HG02870 (cell line): ENCODE measurements around the gene ARHGEF9.
A peak's percentile ranks its signal among the peaks of the same experiment; 100 is the strongest.
"Not testable (repeated sequence)": the region's sequence is repeated elsewhere in the genome, so short reads cannot be mapped to it uniquely, and the experiment has no call there.

ENCODE experiments used
- ATAC-seq: cut with Tn5 transposase; IDR thresholded peaks from one replicate; pipeline ENCODE4 v1.9.1; 2021; ENCODE audit warnings: mild to moderate bottlenecking, moderate library complexity; ENCODE audit not compliant: unreplicated experiment

ARHGEF9 gene

GRCh38 chrX:63784902-63785707 lies at the start of gene ARHGEF9:
ARHGEF9 (minus strand) TSS chrX:63785214; CDS start chrX:63785145, 69 bp downstream.
- ATAC-seq: no peak

- ATAC-seq: not testable (repeated sequence)
These were observed 40.4 kb upstream of the ARHGEF9 start for GRCh38 chrX:63825446-63825845.

DNA sequence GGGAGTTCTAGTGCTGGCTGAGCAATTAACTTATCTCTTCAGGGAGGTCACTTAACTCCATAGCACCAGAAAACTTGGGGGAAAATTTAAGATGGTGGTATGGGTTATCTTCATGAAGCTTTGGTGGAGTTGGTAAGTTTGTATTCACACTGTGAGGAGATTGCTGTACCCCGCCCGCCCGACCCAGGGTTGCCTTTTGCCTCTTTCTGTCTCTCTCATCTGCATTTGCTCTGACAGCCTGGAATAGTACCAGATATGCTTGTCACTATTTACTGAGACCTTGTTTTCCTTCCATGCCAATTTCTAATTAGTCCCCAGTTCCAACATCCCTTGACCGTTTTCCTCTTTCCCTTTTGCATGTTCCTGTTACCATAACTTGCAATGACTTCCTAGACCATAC lies 33.1 kb upstream of the ARHGEF9 start:
- no peak for ATAC-seq

- ATAC-seq: no peak
These were observed 32.7 kb upstream of the ARHGEF9 start for GRCh38 chrX:63817696-63818095.

GRCh38 chrX:63812823-63813222 lies 27.8 kb upstream of the ARHGEF9 start:
- ATAC-seq: no peak

DNA sequence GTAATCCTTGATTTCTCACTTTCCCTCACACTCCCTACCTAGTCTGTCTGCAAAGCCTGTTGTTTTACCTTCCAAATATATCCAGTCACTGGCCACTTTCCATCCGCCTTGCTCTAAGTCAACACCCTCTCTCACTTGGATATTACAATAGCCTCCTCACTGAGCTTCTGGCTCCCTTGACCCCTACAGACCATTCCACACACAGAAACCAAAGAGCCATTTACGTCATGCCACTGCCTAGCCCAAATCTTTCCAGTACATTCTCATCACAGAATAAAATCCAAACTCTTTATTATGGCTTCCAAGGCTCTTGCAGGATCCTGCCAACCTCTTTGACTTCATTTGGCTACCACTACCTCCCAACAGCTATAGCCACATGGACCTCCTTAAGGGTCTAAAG lies 25.7 kb upstream of the ARHGEF9 start:
- ATAC-seq: no peak

DNA sequence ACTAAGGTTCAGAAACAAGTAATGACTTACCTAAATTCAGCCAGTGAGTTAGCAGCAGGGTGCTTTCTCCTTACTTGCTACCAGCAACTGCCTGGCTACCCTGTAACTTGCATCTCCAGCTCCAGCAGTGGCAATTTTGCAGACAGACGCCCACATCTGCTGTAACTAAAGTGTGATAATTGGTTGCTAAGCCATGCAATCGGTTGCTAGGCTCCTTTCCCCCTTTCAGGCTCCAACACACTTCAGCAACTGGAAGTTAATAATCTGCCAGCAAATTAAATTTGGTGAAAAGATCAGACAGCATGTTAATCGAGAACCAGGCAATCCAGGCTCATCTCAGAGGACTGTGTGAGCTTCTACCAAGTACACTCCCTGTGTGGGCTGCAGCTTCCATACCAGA lies 24.2 kb upstream of the ARHGEF9 start:
- no peak for ATAC-seq

- not testable (repeated sequence) for ATAC-seq
These were observed 10.4 kb upstream of the ARHGEF9 start for GRCh38 chrX:63795406-63795805.

- ATAC-seq: no peak
These were observed 660 bp upstream of the ARHGEF9 start for GRCh38 chrX:63785708-63786040.

DNA sequence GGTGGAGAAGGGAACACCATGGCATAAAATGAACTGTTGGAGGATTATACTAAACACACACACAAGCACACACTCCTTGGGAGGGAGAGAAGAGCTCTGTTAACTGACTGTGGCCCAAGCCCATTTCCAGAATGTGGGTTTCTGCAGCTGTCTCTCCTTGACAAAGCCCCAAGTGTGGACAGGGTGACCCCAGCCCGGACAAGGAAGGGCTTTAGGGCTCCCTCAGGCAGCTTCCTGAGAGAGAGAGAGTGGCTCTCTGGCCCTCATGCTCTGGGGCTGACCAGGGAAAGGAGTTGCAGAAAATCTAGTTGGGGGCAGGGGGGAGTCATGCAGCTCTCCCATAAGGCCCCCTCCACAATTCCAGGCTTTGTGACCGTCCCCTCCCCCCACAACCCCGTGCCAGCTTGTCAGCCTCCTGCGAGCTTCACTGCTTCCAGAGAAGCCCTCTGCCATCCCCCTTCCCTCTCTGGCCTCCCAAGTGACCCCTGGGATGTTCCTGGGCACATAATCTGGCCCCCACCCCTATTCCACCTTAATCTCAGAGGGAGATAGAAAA lies 590 bp downstream of the ARHGEF9 start:
- ATAC-seq: no peak

GRCh38 chrX:63782515-63782914 lies 2.5 kb downstream of the ARHGEF9 start:
- ATAC-seq: no peak

- ATAC-seq: no peak
These were observed 16.3 kb downstream of the ARHGEF9 start for GRCh38 chrX:63768760-63769159.

DNA sequence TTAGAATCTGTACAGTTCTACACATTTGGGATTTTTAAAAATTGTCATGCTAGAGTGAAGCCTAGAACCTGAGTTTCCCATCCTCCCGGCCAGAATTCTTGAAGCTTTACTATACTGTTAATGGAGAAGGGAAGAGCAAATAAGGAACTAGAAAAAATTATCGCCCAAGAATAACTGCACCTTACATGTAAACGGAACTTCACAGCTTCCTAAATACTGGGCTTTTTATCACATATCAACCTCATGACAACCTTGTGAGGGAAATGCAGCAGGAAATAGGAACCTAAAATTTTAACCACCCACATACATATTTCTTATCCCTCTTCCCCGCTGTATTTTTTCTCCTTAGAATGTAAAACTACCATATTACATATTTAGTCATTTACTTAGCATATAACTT lies 19.3 kb downstream of the ARHGEF9 start:
- ATAC-seq: no peak

DNA sequence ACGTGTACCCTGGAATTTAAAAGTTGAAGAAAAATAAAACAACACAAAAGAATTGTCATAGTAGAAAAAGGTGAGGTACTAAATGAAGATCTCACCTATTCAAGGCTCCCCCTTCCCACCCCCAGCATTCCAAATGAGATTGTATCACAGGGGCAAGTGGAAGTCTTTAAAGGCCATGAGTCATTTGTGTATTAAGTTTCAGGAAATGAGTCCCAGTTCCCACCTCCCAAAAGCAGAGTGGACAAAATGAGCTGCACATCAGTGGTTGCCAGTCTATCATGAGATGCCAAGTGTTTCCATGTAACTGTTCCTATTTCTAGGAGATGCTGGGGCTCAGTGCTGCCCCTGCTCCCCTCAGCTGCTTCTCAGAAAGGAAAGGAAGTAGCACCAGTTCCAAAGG lies 20.1 kb downstream of the ARHGEF9 start:
- ATAC-seq: no peak

DNA sequence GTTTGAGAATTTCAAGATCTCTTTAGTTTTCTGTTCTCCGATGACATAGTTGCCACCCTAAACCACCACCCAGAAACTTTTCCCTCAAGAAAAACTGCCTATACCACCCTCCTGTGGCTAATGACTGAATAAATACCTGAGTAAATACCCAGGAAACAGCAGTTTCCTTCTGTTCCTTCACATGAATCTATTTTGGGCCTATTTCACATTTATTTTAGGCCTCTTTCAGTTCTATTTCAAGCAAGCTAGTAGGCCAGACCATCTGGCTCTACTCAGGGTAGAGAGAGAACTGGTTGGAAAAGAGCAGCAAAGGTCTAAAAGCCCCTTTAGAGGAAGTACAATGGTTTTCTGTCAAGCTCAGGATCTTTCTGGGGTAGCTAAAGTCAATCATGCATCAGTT lies 23.4 kb downstream of the ARHGEF9 start:
- ATAC-seq: peak; percentile 70

DNA sequence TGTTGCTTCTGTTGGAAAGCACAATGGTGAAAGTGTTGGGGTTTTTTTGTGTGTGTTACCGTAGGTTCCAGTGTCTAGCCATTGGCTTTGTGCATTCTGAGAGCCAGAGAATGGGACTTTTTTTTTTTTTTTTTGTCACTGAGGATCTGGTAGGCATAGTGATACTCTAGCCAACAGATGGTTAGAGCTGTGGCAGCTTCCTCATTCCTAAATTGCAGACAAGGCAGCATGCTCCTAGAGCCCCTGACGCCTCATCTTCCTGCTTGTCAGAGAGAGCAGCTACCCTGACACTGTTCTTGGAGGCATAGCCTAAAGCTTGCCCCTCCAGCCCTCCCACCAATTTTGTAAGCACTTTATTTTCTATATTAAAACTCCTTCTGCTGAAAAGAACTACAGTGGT lies 27.0 kb downstream of the ARHGEF9 start:
- ATAC-seq: no peak

- ATAC-seq: peak; percentile 41
These were observed 29.1 kb downstream of the ARHGEF9 start for GRCh38 chrX:63755892-63756291.

DNA sequence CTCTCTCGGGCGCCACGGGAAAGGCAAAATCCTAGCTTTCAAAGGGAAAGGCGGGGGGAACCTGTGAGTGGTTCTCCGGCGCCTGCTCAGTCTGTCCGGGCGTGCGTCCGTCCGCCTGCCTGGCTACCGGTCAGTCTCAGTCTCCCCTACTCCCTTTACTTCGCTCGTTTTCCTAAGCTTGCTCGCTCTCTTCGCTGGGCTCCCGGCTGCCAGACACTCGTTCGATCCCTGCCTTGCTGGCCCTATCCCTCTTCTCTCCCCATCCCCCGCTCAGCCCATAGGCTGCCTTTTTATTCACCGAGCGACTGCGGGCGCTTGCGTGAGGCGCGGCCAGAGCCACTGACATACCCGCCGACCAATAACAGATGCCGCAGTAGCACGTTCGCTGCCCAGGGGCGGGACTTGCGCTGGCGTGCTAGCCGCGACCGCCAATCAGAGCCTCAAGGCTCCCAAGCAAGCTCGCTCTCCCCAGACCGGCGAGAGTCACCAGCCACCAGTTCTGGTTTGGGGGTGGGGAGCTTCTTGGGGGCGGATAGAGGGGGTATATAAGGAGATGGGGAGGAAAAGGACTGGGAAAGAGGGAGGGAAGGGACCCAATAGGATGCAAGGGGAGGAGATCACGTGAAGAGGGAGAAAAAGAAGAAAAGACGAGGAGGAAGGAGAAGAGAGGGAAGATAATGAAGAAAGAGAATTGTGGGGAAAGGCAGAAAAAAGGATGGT lies 30.0 kb downstream of the ARHGEF9 start:
- ATAC-seq: peak; percentile 90

- peak; percentile 26 for ATAC-seq
These were observed 30.7 kb downstream of the ARHGEF9 start for GRCh38 chrX:63754136-63754859.

DNA sequence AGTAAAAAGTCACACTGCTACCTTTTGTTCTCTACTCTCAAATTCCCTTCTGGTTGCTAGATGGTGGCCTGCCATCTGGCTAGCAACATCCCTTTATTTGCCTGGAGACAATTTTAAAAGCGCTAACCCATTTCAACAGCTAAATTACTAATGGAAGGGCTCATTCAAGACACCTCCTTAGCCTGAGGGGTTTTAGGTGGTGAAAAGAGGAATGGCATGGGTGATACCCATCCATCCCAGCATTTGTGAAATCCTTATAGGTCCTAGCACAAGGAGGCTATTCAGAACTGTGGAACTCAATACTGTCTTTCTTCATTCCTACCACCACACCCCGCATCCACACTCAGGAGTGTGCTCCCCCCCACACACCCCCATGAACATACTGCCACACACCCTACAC lies 33.5 kb downstream of the ARHGEF9 start:
- ATAC-seq: no peak

DNA sequence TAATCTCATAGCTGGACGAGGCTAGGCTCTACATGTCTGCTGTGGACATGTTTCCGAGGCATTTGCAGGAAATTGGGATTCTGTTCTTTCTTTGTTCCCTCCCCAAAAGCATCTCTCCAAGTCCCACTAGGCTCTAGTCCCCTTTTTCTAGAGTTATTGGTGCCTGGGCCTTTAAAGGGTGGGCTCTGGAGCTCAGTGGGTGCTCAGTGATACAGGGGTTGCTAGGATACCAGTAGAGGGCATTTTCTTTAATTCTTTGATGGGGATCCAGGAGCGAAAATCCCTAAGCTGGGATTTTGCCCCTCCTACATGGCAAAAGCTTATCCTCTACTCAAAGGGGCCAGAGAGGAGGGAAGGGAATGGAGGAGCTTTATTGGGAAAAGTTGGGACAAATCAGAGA lies 34.2 kb downstream of the ARHGEF9 start:
- no peak for ATAC-seq
